Memory B cell (primary cell): ENCODE results near the gene ZBTB9.
A peak's percentile ranks its signal among the peaks of the same experiment; 100 is the strongest.

Experiments used
- ATAC-seq: fragments of 150-1000 bp; cut with Tn5 transposase; 2 replicates; pipeline ENCODE4 v1.10.0; 2021; ENCODE audit warnings: low read depth, mild to moderate bottlenecking, moderate library complexity
- DNase-seq, 2 donors: peaks; one replicate each; pipeline ENCODE4 v3.0.0; 2022; ENCODE audit warnings: low spot score in 2 of 2
- H3K27ac Mint-ChIP-seq: one replicate; pipeline ENCODE4 v1.8.0; 2022; ENCODE audit warnings: mild to moderate bottlenecking, moderate library complexity, mixed read lengths
- H3K27me3 Mint-ChIP-seq: one replicate; pipeline ENCODE4 v1.8.0; 2022; ENCODE audit warnings: mixed read lengths
- H3K36me3 Mint-ChIP-seq: one replicate; pipeline ENCODE4 v1.8.0; 2022; ENCODE audit warnings: mild to moderate bottlenecking, mixed read lengths
- H3K4me1 Mint-ChIP-seq: one replicate; pipeline ENCODE4 v1.8.0; 2022; ENCODE audit warnings: mixed read lengths
- H3K4me3 Mint-ChIP-seq: one replicate; pipeline ENCODE4 v1.8.0; 2022; ENCODE audit warnings: mild to moderate bottlenecking, moderate library complexity, mixed read lengths
- H3K9me3 Mint-ChIP-seq: one replicate; pipeline ENCODE4 v1.8.0; 2022; ENCODE audit warnings: mixed read lengths

Gene ZBTB9

DNA sequence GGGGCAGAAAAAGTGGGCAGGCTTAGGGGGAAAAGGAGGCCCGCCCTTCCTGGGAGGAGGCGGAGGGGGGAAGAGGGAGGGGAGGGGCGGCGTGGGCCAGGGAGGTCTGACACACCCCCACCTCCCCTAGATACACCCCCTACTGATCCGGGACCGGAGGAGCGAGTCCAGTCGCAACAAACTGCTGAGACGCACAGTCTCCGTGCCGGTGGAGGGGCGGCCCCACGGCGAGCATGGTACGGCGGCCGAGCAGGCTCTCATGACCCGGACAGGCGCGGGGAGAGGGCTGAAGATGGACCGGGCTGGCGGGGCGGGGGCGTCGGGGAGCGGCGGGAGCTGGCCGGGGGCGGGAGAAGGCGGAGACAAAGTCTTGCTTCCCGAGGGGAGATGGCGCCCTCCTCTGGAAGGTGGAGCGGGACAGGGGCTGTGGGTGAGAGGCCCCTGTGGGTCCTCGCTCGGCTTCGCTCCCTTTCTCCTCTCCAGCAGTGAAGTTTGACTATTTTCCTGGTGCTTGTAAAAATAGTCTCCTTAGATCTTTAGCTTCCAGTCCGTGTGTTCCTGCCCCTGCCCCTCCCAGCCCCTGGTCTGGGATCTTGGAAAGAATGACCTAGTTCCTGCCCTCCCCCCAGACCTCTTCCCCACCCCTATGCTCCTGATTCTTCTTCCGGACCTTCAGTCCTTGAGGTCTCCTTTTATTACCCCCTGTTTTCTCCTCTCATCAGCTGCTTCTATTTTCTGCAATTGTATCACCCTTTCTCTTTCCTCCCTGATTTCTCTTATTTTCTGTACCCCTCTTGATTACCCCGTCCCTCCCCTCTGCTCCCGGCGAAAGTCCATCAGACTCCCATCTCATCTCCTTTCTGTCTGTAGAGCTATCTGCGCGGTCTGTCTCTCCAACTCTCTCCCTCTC, 28.5 kb upstream of the ZBTB9 start:
- peaks cover 60% of the 10 kb centered on the region for H3K4me1 Mint-ChIP-seq
- H3K9me3 Mint-ChIP-seq = no peaks in the 10 kb centered on the region
- no peaks in the 10 kb centered on the region for H3K27me3 Mint-ChIP-seq
- H3K27ac Mint-ChIP-seq = peak overlapping the region; percentile 95
- no peaks in the 10 kb centered on the region for H3K36me3 Mint-ChIP-seq
- DNase-seq (peak; percentile 62), ATAC-seq (peak; percentile 52)
- peak overlapping the region; percentile 90 for H3K4me3 Mint-ChIP-seq

DNA sequence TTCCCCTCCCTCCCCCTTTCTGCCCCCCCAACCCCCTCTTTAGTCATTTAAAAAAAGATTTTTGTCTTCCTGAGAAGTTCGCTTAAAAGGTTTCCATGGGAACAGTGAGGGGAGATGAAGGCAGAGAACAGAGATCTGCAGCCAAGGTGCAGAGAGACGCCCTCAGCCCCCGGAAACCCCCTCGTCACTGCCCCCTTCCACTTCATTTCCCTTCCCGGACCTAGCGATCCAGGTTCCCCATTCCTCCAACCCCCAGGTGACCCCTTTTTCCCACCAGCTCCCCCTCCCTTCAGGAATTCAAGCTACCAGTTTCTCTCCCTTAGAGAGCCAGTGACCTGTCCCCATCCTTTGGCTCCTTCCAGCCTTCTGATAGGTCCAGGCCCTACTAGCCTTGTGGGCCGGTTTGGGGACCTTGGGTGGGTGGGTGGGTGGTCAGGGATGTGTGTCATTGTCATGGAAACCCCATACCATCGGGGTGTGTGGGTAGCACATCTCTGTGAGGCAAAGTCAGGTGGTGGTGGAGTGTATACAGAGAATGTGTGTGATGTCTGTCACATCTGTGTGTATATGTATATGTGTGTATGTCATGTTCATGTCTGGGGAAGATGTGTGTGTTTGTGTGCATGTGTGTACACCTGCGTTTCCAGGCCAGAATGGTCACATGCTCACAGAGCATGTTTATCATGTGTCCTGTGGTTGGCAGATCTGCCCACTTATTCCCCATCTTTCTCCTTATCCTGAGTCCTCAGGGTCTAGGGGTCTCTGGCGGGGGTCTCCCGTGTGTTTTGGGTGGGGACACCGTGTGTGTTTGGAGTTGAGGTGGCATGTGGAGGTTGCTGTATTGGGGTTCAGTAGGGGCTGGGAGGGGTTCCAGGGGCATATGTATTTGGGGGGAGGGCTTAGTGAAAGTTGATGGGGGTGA, 27.5 kb upstream of the ZBTB9 start:
- ATAC-seq (peak; percentile 25), DNase-seq (no peak)
- Mint-ChIP-seq H3K4me1 (peaks cover 67% of the 10 kb centered on the region), H3K36me3 (no peaks in the 10 kb centered on the region), H3K4me3 (peak overlapping the region; percentile 90), H3K9me3 (no peaks in the 10 kb centered on the region), H3K27me3 (no peaks in the 10 kb centered on the region), H3K27ac (peak overlapping the region; percentile 95)

DNA sequence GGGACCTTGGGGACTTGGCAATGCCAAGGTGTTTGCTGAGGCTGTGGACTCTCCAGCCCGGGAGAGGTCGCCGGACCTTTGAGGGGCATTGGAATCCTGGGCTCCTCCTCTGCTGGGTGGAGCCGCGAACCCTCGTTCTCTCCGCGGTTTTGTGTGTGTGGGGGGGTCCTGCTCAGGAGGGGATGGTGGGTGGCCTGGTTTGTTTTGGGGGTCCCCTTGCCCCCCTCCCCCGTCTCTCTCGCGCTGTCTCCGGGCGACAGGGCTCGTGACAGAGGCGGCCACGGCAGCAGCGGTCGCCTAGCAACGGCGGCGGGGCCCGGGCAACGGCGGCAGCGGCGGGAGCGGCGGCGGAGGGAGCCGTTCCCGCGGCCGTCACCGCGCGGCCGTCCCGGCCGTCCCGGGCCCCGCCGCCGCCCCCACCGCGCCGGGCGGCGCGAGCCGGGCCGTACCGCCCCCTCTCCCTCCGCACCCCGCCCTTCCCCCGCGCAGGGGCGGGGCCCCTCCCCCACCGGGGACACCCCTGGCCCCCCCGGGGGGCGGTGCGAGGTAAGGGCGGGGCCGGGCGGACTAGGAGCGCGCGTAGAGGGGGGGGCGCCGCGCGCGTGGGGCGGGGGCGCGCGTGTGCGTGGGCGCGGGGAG, 26.7 kb upstream of the ZBTB9 start:
- ATAC-seq (peak; percentile 25), DNase-seq (peak in 1 of 2 donors; percentile 64)
- peak overlapping the region; percentile 90 for H3K4me3 Mint-ChIP-seq
- H3K36me3 Mint-ChIP-seq = peaks cover under 1% of the 10 kb centered on the region
- H3K27ac Mint-ChIP-seq = peak overlapping the region; percentile 95
- H3K27me3 Mint-ChIP-seq = no peaks in the 10 kb centered on the region
- H3K9me3 Mint-ChIP-seq = no peaks in the 10 kb centered on the region
- peaks cover 76% of the 10 kb centered on the region for H3K4me1 Mint-ChIP-seq

DNA sequence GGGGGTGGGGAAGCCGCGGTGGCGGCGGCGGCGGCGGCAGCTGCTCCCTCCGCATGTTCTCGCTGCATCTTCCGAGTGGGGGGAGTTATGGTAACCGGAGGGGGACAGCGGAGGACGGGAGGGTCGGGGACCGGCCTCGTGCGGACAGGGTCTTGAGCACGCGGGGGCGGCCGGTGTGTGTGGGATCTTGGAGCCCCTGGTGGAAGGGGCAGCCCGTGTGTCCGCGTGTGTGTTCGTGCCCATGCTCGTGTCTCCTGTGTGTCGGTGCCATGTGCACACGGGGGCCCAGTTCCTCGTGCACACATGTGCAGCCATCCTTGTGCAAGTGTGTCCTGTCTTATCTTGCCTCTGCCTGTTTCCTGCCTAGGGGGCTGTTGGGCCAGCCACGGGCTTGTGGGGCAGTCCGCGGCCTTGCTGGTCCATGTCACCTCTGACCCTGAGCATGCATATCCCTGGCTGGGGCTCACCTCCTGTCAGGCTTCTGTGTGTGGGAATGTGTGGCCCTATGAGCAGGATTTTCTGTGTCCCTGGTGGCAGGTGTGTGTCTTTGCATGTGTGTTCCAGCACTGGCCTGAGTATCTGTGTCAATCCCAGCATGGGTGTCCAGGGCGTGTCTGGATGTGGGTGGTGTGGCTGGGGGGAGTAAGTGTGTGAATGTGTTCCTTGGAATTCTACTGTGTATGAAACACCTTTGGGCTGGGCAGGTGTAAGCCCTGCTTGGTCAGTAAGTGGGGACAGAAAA, 26.0 kb upstream of the ZBTB9 start:
- Mint-ChIP-seq H3K9me3 (no peaks in the 10 kb centered on the region), H3K4me3 (peak overlapping the region; percentile 80), H3K27me3 (no peaks in the 10 kb centered on the region), H3K27ac (peak overlapping the region; percentile 84), H3K4me1 (peaks cover 82% of the 10 kb centered on the region), H3K36me3 (peaks cover 4% of the 10 kb centered on the region)
- peak in 1 of 2 donors; percentile 53 for DNase-seq
- ATAC-seq = peak; percentile 23

GRCh38 chr6:33428966-33429749, 25.2 kb upstream of the ZBTB9 start:
- Mint-ChIP-seq H3K27me3 (no peaks in the 10 kb centered on the region), H3K9me3 (no peaks in the 10 kb centered on the region), H3K4me3 (peak overlapping the region; percentile 80), H3K36me3 (peaks cover 8% of the 10 kb centered on the region), H3K4me1 (peaks cover 82% of the 10 kb centered on the region), H3K27ac (peak overlapping the region; percentile 84)
- no peak for ATAC-seq
- DNase-seq = no peak

DNA sequence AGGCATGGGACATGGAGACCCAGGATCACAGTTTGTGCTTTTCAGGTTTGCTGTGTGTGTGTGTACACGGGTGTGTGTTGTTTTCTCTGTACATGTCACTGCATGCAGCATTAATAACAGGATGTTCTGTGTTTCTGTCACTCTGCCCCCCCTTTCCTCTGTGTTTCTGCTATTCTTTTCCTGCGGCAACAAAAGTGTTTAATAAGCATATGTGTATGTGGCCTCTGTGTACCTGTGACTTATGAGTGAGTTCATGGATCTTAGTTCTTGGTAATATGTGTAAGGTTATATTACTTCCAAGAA, 24.7 kb upstream of the ZBTB9 start:
- Mint-ChIP-seq H3K36me3 (peaks cover 8% of the 10 kb centered on the region), H3K27ac (peak overlapping the region; percentile 84), H3K27me3 (no peaks in the 10 kb centered on the region), H3K4me3 (no peak overlapping the region), H3K9me3 (no peaks in the 10 kb centered on the region), H3K4me1 (peaks cover 78% of the 10 kb centered on the region)
- no peak for ATAC-seq
- DNase-seq = no peak

GRCh38 chr6:33430334-33430733, 24.0 kb upstream of the ZBTB9 start:
- peak overlapping the region; percentile 88 for H3K4me3 Mint-ChIP-seq
- no peaks in the 10 kb centered on the region for H3K27me3 Mint-ChIP-seq
- ATAC-seq (no peak), DNase-seq (no peak)
- H3K36me3 Mint-ChIP-seq = peaks cover 11% of the 10 kb centered on the region
- H3K4me1 Mint-ChIP-seq = peaks cover 72% of the 10 kb centered on the region
- no peaks in the 10 kb centered on the region for H3K9me3 Mint-ChIP-seq
- peak overlapping the region; percentile 84 for H3K27ac Mint-ChIP-seq

DNA sequence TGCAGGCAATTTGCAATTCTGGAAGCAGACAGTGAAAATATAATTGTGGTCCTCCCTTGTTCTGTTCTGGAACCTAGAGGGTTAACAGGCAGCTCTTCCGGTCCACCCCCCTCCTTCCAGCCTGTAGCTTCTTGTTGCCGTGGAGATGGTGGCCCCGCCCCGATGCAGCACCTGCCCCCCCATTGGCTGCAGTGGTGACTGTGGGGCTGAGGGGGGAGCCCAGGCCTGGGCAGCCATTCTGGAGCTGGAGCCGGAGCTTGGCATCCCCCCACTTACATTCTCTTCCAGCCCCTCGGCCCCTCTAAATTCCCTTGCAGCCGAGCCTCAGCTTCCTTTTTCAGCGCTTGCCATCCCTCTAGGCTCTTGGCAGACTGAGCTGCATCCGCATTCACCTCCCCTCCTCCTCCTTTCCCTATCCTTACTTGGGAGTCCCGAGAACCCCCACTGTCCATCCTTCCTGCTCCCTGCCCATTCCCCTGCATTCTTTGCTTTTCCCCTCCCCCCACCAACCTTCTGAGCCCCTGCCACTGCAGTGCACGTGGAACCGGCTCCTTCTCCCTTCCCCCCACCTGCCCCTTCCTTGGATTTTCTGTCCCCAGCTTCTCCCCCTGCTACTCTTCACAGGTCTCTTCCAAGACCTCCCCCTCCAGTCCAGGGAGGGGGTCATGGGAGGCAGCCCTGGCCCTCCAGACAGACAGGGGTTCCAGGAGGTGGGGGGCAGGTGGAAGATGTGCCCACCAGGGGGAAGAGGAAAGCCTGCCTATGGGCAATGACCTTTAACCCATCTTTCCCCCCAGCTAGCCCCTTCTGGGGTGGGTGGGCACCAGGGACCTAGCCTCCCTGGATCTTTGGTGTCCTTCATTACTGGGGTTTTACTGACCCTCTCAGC, 23.1 kb upstream of the ZBTB9 start:
- peak; percentile 77 for DNase-seq

GRCh38 chr6:33431880-33432541, 22.4 kb upstream of the ZBTB9 start:
- ATAC-seq (peak; percentile 21), DNase-seq (no peak)
- H3K9me3 Mint-ChIP-seq = no peaks in the 10 kb centered on the region
- H3K4me3 Mint-ChIP-seq = peak overlapping the region; percentile 88
- H3K4me1 Mint-ChIP-seq = peaks cover 60% of the 10 kb centered on the region
- H3K27ac Mint-ChIP-seq = peak overlapping the region; percentile 84
- H3K36me3 Mint-ChIP-seq = peaks cover 16% of the 10 kb centered on the region
- no peaks in the 10 kb centered on the region for H3K27me3 Mint-ChIP-seq

More for the DNA sequence above, 23.1 kb upstream of the ZBTB9 start:
- peak overlapping the region; percentile 88 for H3K4me3 Mint-ChIP-seq
- H3K27me3 Mint-ChIP-seq = no peaks in the 10 kb centered on the region
- no peaks in the 10 kb centered on the region for H3K9me3 Mint-ChIP-seq
- ATAC-seq = peak; percentile 69
- H3K4me1 Mint-ChIP-seq = peaks cover 68% of the 10 kb centered on the region
- H3K27ac Mint-ChIP-seq = peak overlapping the region; percentile 84
- peaks cover 11% of the 10 kb centered on the region for H3K36me3 Mint-ChIP-seq

DNA sequence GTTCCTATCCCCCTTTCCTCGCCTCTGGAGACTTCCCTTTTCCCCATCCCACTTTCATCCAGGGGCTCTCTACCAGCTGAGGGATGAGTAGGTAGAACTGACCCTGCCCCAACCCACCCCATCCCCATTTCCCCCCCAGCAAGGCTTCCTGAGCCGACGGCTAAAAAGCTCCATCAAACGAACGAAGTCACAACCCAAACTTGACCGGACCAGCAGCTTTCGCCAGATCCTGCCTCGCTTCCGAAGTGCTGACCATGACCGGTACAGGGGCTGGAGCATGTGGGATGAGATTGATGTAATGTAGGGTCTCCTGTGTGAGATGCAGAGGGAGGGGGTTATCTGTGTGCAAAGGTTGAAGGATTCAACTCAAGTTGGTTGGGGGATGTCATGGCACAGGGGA, 21.8 kb upstream of the ZBTB9 start:
- Mint-ChIP-seq H3K36me3 (peaks cover 19% of the 10 kb centered on the region), H3K4me3 (peak overlapping the region; percentile 88), H3K27ac (peak overlapping the region; percentile 84), H3K4me1 (peaks cover 55% of the 10 kb centered on the region), H3K9me3 (no peaks in the 10 kb centered on the region), H3K27me3 (no peaks in the 10 kb centered on the region)
- no peak for DNase-seq
- no peak for ATAC-seq

GRCh38 chr6:33433001-33433543, 21.3 kb upstream of the ZBTB9 start:
- H3K4me3 Mint-ChIP-seq = peak overlapping the region; percentile 88
- H3K9me3 Mint-ChIP-seq = no peaks in the 10 kb centered on the region
- ATAC-seq (no peak), DNase-seq (no peak)
- H3K36me3 Mint-ChIP-seq = peaks cover 19% of the 10 kb centered on the region
- H3K27ac Mint-ChIP-seq = peak overlapping the region; percentile 84
- H3K27me3 Mint-ChIP-seq = no peaks in the 10 kb centered on the region
- peaks cover 54% of the 10 kb centered on the region for H3K4me1 Mint-ChIP-seq
